GM19395 (cell line): ENCODE results near the gene MRRF.

Experiments
- ATAC-seq: cut with Tn5 transposase; IDR thresholded peaks from one replicate; pipeline ENCODE4 v1.9.1; 2021; ENCODE audit warnings: mild to moderate bottlenecking, moderate library complexity; ENCODE audit not compliant: unreplicated experiment

MRRF gene

GRCh38 chr9:122377241-122378164 is 112.8 kb downstream of the MRRF start:
- no peak for ATAC-seq

- ATAC-seq, result no peak
These were observed 113.6 kb downstream of the MRRF start for GRCh38 chr9:122378236-122378635.

- no peak for ATAC-seq
These were observed 114.7 kb downstream of the MRRF start for GRCh38 chr9:122379340-122379739.

DNA sequence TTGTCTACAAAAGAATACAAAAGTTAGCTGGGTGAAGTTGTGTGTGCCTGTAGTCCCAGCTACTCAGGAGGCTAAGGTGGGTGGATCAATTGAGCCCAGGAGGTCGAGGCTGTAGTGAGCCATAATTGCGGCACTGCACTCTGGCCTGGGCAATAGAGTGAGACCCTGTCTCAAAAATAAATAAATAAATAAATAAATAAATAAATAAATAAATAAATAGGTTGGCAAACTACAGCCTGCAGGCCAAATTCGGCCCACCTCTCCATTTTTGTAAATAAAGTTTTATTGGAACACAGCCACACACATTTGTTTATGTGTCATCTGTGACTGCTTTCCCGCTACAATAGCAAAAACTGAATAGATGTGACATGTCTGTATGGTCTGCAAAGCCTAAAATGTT is 115.6 kb downstream of the MRRF start:
- ATAC-seq, result no peak
